CD4-positive, alpha-beta memory T cell (primary cell): ENCODE results near the gene LRRC8C. TPM values are rescaled to one million over a fixed set of nuclear protein-coding genes. Genes with fewer than 3 reads are reported as not detected.

Experiments used
- CTCF ChIA-PET: fragments of 350-600 bp; sonication (Branson Sonifier 250); formaldehyde crosslinking; loops from one replicate; lab custom pipeline; 2021; ENCODE audit warnings: inconsistent platforms; ENCODE audit not compliant: partially characterized antibody; lab: Charles Lee
- POLR2A ChIA-PET: fragments of 350-600 bp; sonication (Branson Sonifier 250); formaldehyde crosslinking; loops from one replicate; lab custom pipeline; 2021; ENCODE audit not compliant: partially characterized antibody; lab: Charles Lee
- DNase-seq, 5 donors: peaks; one replicate each; pipeline versions ENCODE4 v3.0.0 to v3.0.0-alpha.2; 2020 to 2022; ENCODE audit warnings: mixed read lengths in 1 of 5
- H3K27ac ChIP-seq: one replicate; pipeline ENCODE4 v1.7.0; 2013; ENCODE audit warnings: low read depth, low read length
- H3K27me3 ChIP-seq: 2 replicates; pipeline ENCODE4 v1.7.0; 2013; ENCODE audit warnings: mild to moderate bottlenecking, low read length, moderate library complexity; ENCODE audit not compliant: insufficient read depth
- H3K36me3 ChIP-seq: 2 replicates; pipeline ENCODE4 v1.7.0; 2013; ENCODE audit warnings: mild to moderate bottlenecking, low read length, moderate library complexity; ENCODE audit not compliant: insufficient read depth
- H3K4me1 ChIP-seq: 2 replicates; pipeline ENCODE4 v1.7.0; 2013; ENCODE audit warnings: mild to moderate bottlenecking, low read length, moderate library complexity; ENCODE audit not compliant: insufficient read depth
- H3K4me3 ChIP-seq, 2 donors: one replicate each; pipeline ENCODE4 v1.7.0; 2013; ENCODE audit warnings: low read length in 2 of 2, mild to moderate bottlenecking in 1 of 2
- H3K9me3 ChIP-seq, 2 donors: one replicate each; pipeline ENCODE4 v1.7.0; 2013; ENCODE audit warnings: low read length in 2 of 2, control low read depth in 1 of 2; ENCODE audit not compliant: control insufficient read depth in 1 of 2
- H3K27ac Mint-ChIP-seq, 7 donors: one replicate each; pipeline ENCODE4 v1.8.0; 2020 to 2021; ENCODE audit warnings: mixed read lengths in 7 of 7, mild to moderate bottlenecking in 6 of 7, inconsistent platforms in 3 of 7, moderate library complexity in 3 of 7
- H3K27me3 Mint-ChIP-seq, 2 donors: one replicate each; pipeline ENCODE4 v1.8.0; 2020 to 2021; ENCODE audit warnings: mixed read lengths in 2 of 2
- H3K36me3 Mint-ChIP-seq, 2 donors: one replicate each; pipeline ENCODE4 v1.8.0; 2020 to 2021; ENCODE audit warnings: mixed read lengths in 2 of 2, inconsistent platforms in 1 of 2, mild to moderate bottlenecking in 1 of 2
- H3K4me1 Mint-ChIP-seq, 4 donors: one replicate each; pipeline ENCODE4 v1.8.0; 2020 to 2021; ENCODE audit warnings: mixed read lengths in 4 of 4, mild to moderate bottlenecking in 1 of 4
- H3K4me3 Mint-ChIP-seq, 8 donors: one replicate each; pipeline ENCODE4 v1.8.0; 2020 to 2021; ENCODE audit warnings: mixed read lengths in 8 of 8, mild to moderate bottlenecking in 7 of 8, moderate library complexity in 6 of 8, inconsistent platforms in 3 of 8
- H3K9me3 Mint-ChIP-seq, 8 donors: one replicate each; pipeline ENCODE4 v1.8.0; 2020 to 2021; ENCODE audit warnings: mixed read lengths in 8 of 8, mild to moderate bottlenecking in 5 of 8, inconsistent platforms in 3 of 8, moderate library complexity in 1 of 8
- intact Hi-C: fragments of 100-400 bp; cut with micrococcal nuclease; formaldehyde crosslinking; loops from one replicate; pipeline ENCODE4 v1.15.1; 2023
- polyA plus RNA-seq, 2 donors: library from polyadenylated mRNA; unstranded; fragments of 300-500 nt; fragmentation: Illumina TruSeq; gene quantifications; one replicate each; pipeline ENCODE4 v1.2.3, GENCODE V29; 2021
- total RNA-seq, 2 experiments: library from RNA; stranded (reverse); gene quantifications; one replicate each; pipeline ENCODE4 v1.2.3, GENCODE V29; 2021

Gene LRRC8C
- total and polyA plus RNA-seq, 4 experiments from 2014 or later = 21.2 to 57.1 (median 43.4) TPM

- H3K9me3 Mint-ChIP-seq = peaks cover 0 to 2% (median 0%) of the 10 kb centered on the region in 8 donors
- peaks cover 72 to 74% of the 10 kb centered on the region in 2 donors for H3K36me3 Mint-ChIP-seq
- no peaks in the 10 kb centered on the region for H3K27me3 Mint-ChIP-seq
- Histone ChIP-seq H3K4me1 (peaks cover 16% of the 10 kb centered on the region), H3K36me3 (peaks cover 27% of the 10 kb centered on the region), H3K27me3 (no peaks in the 10 kb centered on the region), H3K9me3 (no peaks in the 10 kb centered on the region), H3K27ac (no peak overlapping the region), H3K4me3 (no peak overlapping the region)
- intact Hi-C loops = loop anchor here (5.0 kb wide), 1 partner anchor 40 kb away; no protein-coding TSS in a partner anchor
- peaks cover 28 to 65% (median 50%) of the 10 kb centered on the region in 4 donors for H3K4me1 Mint-ChIP-seq
- POLR2A ChIA-PET = no interaction called here
- no peak overlapping the region for H3K4me3 Mint-ChIP-seq
- no peak for DNase-seq
- CTCF ChIA-PET = interaction anchor here (1.5 kb wide), 1 partner anchor 50 kb away, joined by 5 read pairs; no protein-coding TSS in a partner anchor
- peak overlapping the region in 2 of 7 donors; percentile 12 to 25 for H3K27ac Mint-ChIP-seq
Measured at GRCh38 chr1:89712420-89712819, 79.5 kb downstream of the LRRC8C start.

- Mint-ChIP-seq H3K9me3 (peaks cover 0 to 2% (median 0%) of the 10 kb centered on the region in 8 donors), H3K27me3 (no peaks in the 10 kb centered on the region), H3K36me3 (peaks cover 52 to 53% of the 10 kb centered on the region in 2 donors), H3K27ac (peak overlapping the region in 3 of 7 donors; percentile 23 to 71 (median 61)), H3K4me3 (no peak overlapping the region), H3K4me1 (peaks cover 47 to 82% (median 62%) of the 10 kb centered on the region in 4 donors)
- ChIA-PET POLR2A (no interaction called here), CTCF (interaction anchor here (0.6 kb wide), 1 partner anchor 705 kb away, joined by 3 read pairs; no protein-coding TSS in a partner anchor)
- Histone ChIP-seq H3K36me3 (peaks cover 27% of the 10 kb centered on the region), H3K4me1 (peaks cover 48% of the 10 kb centered on the region), H3K27me3 (no peaks in the 10 kb centered on the region), H3K27ac (no peak overlapping the region), H3K9me3 (no peaks in the 10 kb centered on the region), H3K4me3 (no peak overlapping the region)
- intact Hi-C loops = no loop called here
- no peak for DNase-seq
Measured at GRCh38 chr1:89715677-89716076, 82.8 kb downstream of the LRRC8C start.

DNA sequence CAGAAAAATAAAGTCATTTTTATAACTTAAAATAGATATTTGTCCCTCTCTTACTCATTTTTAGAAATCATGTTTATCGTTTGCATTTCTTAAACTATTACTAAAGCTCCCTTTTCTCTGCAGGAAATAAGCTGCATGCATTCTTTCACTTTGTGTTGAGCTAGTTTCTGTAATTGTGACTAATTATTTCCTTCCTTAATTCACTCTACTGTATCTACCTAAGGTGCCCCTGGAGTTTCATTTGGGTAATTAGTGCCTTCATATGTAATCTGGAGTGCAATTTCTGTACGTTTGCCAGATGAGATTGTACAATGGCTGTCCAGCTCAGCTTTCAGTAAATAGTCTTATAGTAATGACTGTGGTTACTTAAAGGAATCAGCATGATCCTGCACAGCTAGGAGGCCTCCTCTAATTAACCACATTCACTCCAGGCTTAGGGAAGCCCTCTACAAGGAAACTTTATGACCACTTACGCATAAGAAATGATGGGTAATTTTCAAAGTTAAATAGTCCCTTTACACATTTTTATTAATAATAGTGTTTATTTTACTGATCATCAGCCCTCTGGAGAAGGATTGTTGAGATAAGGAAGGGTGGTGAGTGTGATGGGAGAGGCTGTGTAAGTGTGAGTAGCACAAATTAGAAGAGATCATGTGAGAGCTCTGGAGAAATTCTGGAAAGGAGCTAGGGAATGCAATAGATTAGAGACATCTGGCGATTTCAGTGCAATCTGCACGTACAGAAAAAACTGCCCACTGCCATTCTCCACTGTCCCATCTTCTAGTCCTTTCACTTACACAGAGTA, 86.8 kb downstream of the LRRC8C start:
- Mint-ChIP-seq H3K27me3 (no peaks in the 10 kb centered on the region), H3K27ac (peak overlapping the region; percentile 84 to 96 (median 91)), H3K9me3 (peaks cover 0 to 2% (median 0%) of the 10 kb centered on the region in 8 donors), H3K4me3 (peak overlapping the region in 7 of 8 donors; percentile 25 to 83 (median 70)), H3K36me3 (peaks cover 17 to 18% of the 10 kb centered on the region in 2 donors), H3K4me1 (peaks cover 52 to 81% (median 72%) of the 10 kb centered on the region in 4 donors)
- intact Hi-C loops = loop anchor here (1.0 to 2.0 kb wide), 5 partner anchors 13 to 86 kb away; partner anchors contain the start of gene LRRC8C
- H3K27me3 ChIP-seq = no peaks in the 10 kb centered on the region
- no peak overlapping the region for H3K4me3 ChIP-seq
- H3K9me3 ChIP-seq = no peaks in the 10 kb centered on the region
- peak overlapping the region; percentile 50 for H3K27ac ChIP-seq
- POLR2A ChIA-PET = interaction anchor here (0.7 to 5.1 kb wide), 21 partner anchors 9 to 194 kb away, joined by 3 to 72 read pairs (median 6); partner anchors contain the start of gene LRRC8C
- peaks cover 83% of the 10 kb centered on the region for H3K4me1 ChIP-seq
- peak in 4 of 5 donors; percentile 30 to 45 (median 37) for DNase-seq
- H3K36me3 ChIP-seq = peaks cover under 1% of the 10 kb centered on the region
- CTCF ChIA-PET = interaction anchor here (0.9 to 5.3 kb wide), 15 partner anchors 8 to 188 kb away, joined by 3 to 54 read pairs (median 5); partner anchors contain the start of gene LRRC8C

GRCh38 chr1:89720839-89721238, 87.9 kb downstream of the LRRC8C start:
- Histone ChIP-seq H3K27me3 (no peaks in the 10 kb centered on the region), H3K4me3 (no peak overlapping the region), H3K4me1 (peaks cover 88% of the 10 kb centered on the region), H3K36me3 (no peaks in the 10 kb centered on the region), H3K27ac (peak overlapping the region; percentile 8), H3K9me3 (no peaks in the 10 kb centered on the region)
- DNase-seq = no peak
- peaks cover 52 to 85% (median 75%) of the 10 kb centered on the region in 4 donors for H3K4me1 Mint-ChIP-seq
- intact Hi-C loops = no loop called here
- POLR2A ChIA-PET = interaction anchor here (0.8 to 5.1 kb wide), 13 partner anchors 10 to 117 kb away, joined by 3 to 72 read pairs (median 8); partner anchors contain the start of gene LRRC8C
- H3K27me3 Mint-ChIP-seq = no peaks in the 10 kb centered on the region
- peak overlapping the region in 3 of 7 donors; percentile 65 to 91 (median 90) for H3K27ac Mint-ChIP-seq
- H3K36me3 Mint-ChIP-seq = peaks cover 10 to 14% of the 10 kb centered on the region in 2 donors
- no peaks in the 10 kb centered on the region for H3K9me3 Mint-ChIP-seq
- peak overlapping the region in 4 of 8 donors; percentile 18 to 66 (median 46) for H3K4me3 Mint-ChIP-seq
- CTCF ChIA-PET = interaction anchor here (1.2 to 5.3 kb wide), 7 partner anchors 25 to 109 kb away, joined by 4 to 54 read pairs (median 11); partner anchors contain the start of gene LRRC8C

DNA sequence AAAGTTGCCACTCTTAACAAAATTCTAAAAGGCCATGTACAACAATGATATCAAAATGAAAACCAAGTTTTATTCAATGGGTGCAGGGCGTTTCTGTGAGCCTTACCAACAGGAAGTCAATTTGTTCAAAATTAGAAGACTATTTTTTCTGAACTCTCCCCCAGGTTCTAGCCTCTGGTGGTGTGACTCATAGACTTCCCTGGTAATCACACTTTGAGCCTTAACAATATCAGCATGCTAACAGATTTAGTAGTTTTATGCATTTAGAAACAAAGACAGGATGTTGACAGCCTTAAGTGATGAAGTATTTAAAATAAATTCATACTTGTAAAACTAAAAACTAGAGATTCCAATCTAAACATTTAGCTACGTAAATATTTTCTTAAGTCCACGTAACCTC, 88.4 kb downstream of the LRRC8C start:
- ChIA-PET CTCF (interaction anchor here (1.0 to 5.3 kb wide), 8 partner anchors 25 to 126 kb away, joined by 3 to 54 read pairs (median 8); partner anchors contain the start of gene LRRC8C), POLR2A (interaction anchor here (0.8 to 5.1 kb wide), 12 partner anchors 10 to 117 kb away, joined by 3 to 72 read pairs (median 5); partner anchors contain the start of gene LRRC8C)
- no peaks in the 10 kb centered on the region for H3K9me3 ChIP-seq
- Mint-ChIP-seq H3K27me3 (no peaks in the 10 kb centered on the region), H3K36me3 (peaks cover 10 to 13% of the 10 kb centered on the region in 2 donors), H3K4me1 (peaks cover 56 to 85% (median 77%) of the 10 kb centered on the region in 4 donors), H3K4me3 (peak overlapping the region in 5 of 8 donors; percentile 3 to 66 (median 33)), H3K27ac (peak overlapping the region; percentile 43 to 91 (median 72)), H3K9me3 (no peaks in the 10 kb centered on the region)
- DNase-seq = peak; percentile 30 to 64 (median 43)
- H3K36me3 ChIP-seq = no peaks in the 10 kb centered on the region
- H3K4me3 ChIP-seq = no peak overlapping the region
- intact Hi-C loops = no loop called here
- peak overlapping the region; percentile 8 for H3K27ac ChIP-seq
- peaks cover 87% of the 10 kb centered on the region for H3K4me1 ChIP-seq
- H3K27me3 ChIP-seq = no peaks in the 10 kb centered on the region

DNA sequence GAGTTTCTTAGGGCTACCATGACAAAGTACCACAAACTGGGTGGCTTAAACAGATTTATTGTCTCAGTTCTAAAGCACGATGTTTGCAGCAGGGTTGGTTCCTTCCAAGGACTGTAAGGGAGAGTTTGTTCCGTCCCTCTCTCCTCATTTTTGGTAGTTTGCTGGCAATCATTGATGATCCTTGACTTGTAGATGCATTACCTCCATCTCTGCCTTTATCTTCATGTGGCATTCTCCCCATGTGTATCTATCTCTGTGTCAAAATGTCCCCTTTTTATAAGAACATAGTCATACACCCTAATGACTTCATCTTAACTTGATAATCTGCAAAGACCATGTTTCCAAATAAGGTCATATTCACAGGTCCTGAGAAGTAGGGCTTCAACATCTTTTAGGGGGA, 90.2 kb downstream of the LRRC8C start:
- no peaks in the 10 kb centered on the region for H3K36me3 ChIP-seq
- ChIA-PET CTCF (no interaction called here), POLR2A (interaction anchor here (1.0 kb wide), 1 partner anchor 11 kb away, joined by 4 read pairs; no protein-coding TSS in a partner anchor)

More for the DNA sequence above, 90.2 kb downstream of the LRRC8C start:
- Histone ChIP-seq H3K4me3 (no peak overlapping the region), H3K9me3 (no peaks in the 10 kb centered on the region), H3K4me1 (peaks cover 73% of the 10 kb centered on the region), H3K27ac (no peak overlapping the region), H3K27me3 (no peaks in the 10 kb centered on the region)
- intact Hi-C loops = no loop called here
- no peaks in the 10 kb centered on the region for H3K27me3 Mint-ChIP-seq
- H3K36me3 Mint-ChIP-seq = peaks cover 7 to 10% of the 10 kb centered on the region in 2 donors
- H3K4me3 Mint-ChIP-seq = peak overlapping the region in 1 of 8 donors; percentile 6
- peaks cover 0 to 2% (median 0%) of the 10 kb centered on the region in 8 donors for H3K9me3 Mint-ChIP-seq
- H3K4me1 Mint-ChIP-seq = peaks cover 53 to 85% (median 74%) of the 10 kb centered on the region in 4 donors
- H3K27ac Mint-ChIP-seq = peak overlapping the region in 2 of 7 donors; percentile 41 to 65
- no peak for DNase-seq
